Kasumi-1 (cell line): ENCODE results near the gene FSTL4.
A peak's percentile ranks its signal among the peaks of the same experiment; 100 is the strongest.

Source experiments
- DNase-seq, 2 experiments: peaks; one replicate each; lab custom pipeline; 2025; lab: John Stamatoyannopoulos, UW

Gene FSTL4

GRCh38 chr5:133612249-133612860 is at the start of gene FSTL4:
Gene FSTL4 (minus strand): TSS chr5:133612541.
- DNase-seq: no peak

DNA sequence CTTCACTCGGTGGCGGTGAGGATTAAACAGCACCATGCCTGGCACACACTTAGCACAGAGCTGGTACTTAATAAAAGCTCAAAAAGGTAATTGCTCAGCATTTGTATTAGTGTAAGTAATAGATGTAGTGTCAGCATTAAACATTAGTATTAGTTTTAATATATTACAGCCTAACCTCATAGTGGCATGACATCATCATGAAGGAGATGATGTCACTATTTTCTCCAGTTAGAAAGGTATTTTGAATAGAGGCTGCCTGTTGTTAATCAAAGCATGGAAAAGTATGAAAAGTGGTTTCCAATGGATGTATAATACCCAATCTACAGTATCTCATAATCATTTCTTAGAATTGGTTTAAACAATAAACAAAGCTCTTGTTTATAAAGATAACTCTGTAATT is 49.0 kb upstream of the FSTL4 start:
- no peak for DNase-seq

GRCh38 chr5:133658327-133658726 is 46.0 kb upstream of the FSTL4 start:
- peak; percentile 46 to 50 for DNase-seq

DNA sequence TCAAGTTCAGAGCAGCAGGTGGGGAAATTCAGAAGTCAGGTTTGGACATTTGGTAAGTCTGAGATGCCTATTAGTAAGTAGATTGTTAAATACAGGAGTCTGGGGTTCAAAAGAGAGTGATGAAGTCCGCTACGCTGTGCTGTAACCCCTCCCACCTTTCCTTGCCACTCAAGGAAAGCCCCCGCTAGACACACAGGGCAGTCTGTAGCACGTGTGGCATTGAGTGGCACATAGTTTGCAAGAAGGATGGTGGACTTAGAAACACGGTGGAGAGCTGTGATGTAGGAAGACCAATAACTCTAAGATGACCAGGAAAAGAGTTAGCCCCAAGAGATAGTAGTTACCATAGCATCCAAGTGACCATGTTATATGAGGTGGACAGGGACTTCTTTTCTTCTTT is 44.7 kb upstream of the FSTL4 start:
- no peak for DNase-seq

GRCh38 chr5:133655966-133656365 is 43.6 kb upstream of the FSTL4 start:
- DNase-seq: no peak

GRCh38 chr5:133653760-133654049 is 41.4 kb upstream of the FSTL4 start:
- no peak for DNase-seq

GRCh38 chr5:133652951-133653759 is 40.8 kb upstream of the FSTL4 start:
- no peak for DNase-seq

GRCh38 chr5:133644000-133644865 is 31.9 kb upstream of the FSTL4 start:
- DNase-seq: no peak

- DNase-seq: no peak
These were observed 31.0 kb upstream of the FSTL4 start for GRCh38 chr5:133643365-133643764.

DNA sequence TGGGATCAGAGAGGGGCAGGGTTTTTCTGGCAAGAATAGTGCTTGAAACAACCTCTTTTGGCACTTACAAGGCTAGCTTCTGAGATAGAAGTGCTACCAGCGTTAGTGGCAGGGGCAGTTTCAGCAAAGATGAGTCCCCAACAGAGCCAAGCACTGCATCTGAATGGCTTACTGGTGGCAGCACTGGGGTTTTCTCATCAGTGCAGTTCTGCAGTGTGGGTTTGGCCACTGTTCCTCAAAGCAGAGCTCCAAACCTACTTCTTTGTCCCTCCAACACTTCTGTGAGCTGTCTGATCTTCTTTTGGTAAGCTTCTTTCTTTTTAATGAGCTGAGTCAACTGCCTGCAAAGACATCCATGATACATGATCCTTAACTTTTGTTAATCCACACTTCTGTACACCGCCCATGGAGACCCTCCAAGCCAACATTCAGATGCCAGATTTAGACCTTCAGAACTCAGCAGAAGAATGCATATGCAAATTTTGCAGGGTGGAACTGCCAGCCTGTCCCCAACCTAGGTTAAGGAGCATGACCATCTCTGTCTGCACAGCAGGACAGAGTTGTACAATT is 29.9 kb upstream of the FSTL4 start:
- no peak for DNase-seq

GRCh38 chr5:133641683-133642082 is 29.3 kb upstream of the FSTL4 start:
- DNase-seq: no peak

DNA sequence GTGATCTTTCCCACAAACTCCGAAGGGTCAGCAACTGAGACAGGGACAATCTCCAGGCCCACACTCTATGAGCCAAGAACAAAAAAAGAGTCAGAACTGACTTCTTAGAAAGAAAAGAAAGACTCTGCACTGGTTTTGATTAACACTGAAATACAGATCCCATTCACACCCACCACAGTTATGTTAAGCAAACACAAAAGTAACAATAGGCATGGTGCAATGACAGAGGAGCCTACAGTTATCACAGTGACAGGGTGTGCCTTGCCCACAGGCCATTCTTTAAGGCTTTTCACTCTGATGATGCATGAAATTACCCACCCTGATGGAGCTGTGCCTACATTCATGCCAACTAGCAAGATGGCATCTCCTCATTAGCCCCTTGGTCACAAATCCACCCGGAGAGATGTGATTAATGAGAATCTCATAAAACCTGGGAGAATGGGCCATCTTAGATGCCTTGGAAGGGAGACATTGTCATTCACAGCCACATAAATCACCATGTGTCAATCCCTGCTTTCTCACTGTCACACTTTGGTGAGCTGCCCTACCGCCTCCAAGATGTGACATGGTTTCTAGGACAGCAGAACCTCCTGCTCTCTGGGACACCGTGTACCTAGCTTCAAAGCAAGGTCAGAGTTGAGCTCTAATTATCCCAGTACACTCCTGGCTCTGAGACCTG is 27.6 kb upstream of the FSTL4 start:
- DNase-seq: no peak

DNA sequence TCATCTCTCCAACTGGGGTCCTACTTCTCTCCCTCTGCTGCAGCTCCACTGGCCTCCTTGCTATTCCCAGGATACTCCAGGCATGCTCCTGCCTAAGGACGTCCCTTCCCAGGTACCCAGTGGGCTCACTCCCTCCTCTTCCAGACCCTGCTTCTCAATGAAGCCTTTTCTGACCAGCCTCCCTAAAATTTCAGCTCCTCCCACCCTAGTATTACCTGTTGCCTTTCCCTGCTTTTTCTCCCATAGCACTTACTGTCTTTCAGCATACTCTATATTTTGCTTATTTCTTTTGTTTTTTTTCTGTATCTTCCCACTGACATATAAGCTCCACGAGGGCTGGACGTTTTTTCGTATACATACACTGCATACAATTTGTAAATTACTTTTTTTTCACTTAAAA is 26.1 kb upstream of the FSTL4 start:
- DNase-seq: no peak

DNA sequence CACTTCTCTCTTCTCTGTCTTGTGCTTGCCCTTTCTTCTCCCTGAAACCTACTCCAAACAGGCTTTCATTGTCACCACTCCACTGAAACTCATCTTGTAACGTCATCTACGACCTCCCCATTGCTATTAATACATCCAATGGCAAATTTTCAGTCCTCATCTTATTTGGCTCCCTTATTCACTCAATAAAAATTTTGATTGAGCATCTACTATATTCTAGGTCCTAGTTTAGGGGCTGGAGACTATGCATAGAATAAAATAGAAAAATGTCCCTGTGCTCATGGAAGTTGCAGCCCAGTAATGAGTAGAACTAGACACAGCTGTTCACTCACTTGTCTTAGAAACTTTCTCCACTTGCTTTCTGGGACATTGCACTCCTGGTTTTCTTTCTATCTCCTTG is 24.9 kb upstream of the FSTL4 start:
- no peak for DNase-seq

DNA sequence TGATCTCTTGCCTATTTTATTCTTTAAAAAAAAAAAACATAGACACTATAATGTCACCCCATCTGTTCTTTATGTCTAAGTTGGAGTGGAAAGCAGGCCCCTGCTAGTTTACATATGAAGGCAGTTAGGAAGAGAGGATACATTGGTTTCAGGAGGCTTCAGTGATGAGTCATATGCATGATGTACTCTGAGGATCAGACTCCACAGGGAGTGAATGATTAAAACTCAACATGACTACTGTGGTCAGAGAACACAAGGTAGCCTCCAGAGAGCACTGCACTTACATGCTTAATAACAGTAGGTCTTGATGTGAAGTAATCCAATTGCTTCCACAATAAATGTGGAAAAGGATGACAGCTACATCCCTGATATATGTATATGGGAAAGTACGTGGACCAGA is 22.7 kb upstream of the FSTL4 start:
- no peak for DNase-seq

GRCh38 chr5:133627180-133627579 is 14.8 kb upstream of the FSTL4 start:
- no peak for DNase-seq

- no peak for DNase-seq
These were observed 12.0 kb upstream of the FSTL4 start for GRCh38 chr5:133624316-133624715.

GRCh38 chr5:133618141-133618540 is 5.8 kb upstream of the FSTL4 start:
- no peak for DNase-seq

GRCh38 chr5:133613743-133614142 is 1.4 kb upstream of the FSTL4 start:
- DNase-seq: no peak

- DNase-seq: no peak
These were observed 843 bp upstream of the FSTL4 start for GRCh38 chr5:133613184-133613583.

- no peak for DNase-seq
These were observed 738 bp downstream of the FSTL4 start for GRCh38 chr5:133611357-133612248.
